Mesothelial cell of epicardium (in vitro differentiated cells): Measurements from ENCODE around the gene CCND1. TPM values are rescaled to one million over a fixed set of nuclear protein-coding genes. Genes with fewer than 3 reads are reported as not detected.

Experiments
- DNase-seq, 2 experiments: peaks; one replicate each; pipeline ENCODE4 v3.0.0; 2021; ENCODE audit warnings: low spot score in 2 of 2; ENCODE audit not compliant: unreplicated experiment in 2 of 2
- H3K27ac Mint-ChIP-seq: 2 replicates; pipeline ENCODE4 v1.8.0; 2021; ENCODE audit warnings: mixed read lengths
- H3K27me3 Mint-ChIP-seq: 2 replicates; pipeline ENCODE4 v1.8.0; 2021; ENCODE audit warnings: low read depth, mixed read lengths
- H3K36me3 Mint-ChIP-seq: 2 replicates; pipeline ENCODE4 v1.8.0; 2021; ENCODE audit warnings: mixed read lengths
- H3K4me1 Mint-ChIP-seq: 2 replicates; pipeline ENCODE4 v1.8.0; 2021; ENCODE audit warnings: mixed read lengths
- H3K4me3 Mint-ChIP-seq: 2 replicates; pipeline ENCODE4 v1.8.0; 2021; ENCODE audit warnings: mild to moderate bottlenecking, moderate library complexity, mixed read lengths
- H3K9me3 Mint-ChIP-seq: 2 replicates; pipeline ENCODE4 v1.8.0; 2021; ENCODE audit warnings: mixed read lengths
- CTCF ChIP-seq: fragments of 200-600 bp; sonication (generic); IDR thresholded peaks from one replicate; pipeline ENCODE4 v1.5.0; 2021; ENCODE audit warnings: antibody characterized with exemption; ENCODE audit not compliant: unreplicated experiment
- total RNA-seq: library from RNA; stranded (reverse); gene quantifications from 3 replicates; pipeline ENCODE4 v1.2.1, GENCODE V29; 2021

CCND1 gene
- total RNA-seq, 1 donor from 2014 or later = 224 TPM

GRCh38 chr11:69667619-69668604, 27.0 kb downstream of the CCND1 start:
- Mint-ChIP-seq H3K9me3 (no peaks in the 10 kb centered on the region), H3K4me1 (peaks cover 5% of the 10 kb centered on the region), H3K27ac (no peak overlapping the region), H3K36me3 (peaks cover 24% of the 10 kb centered on the region), H3K4me3 (no peak overlapping the region), H3K27me3 (no peaks in the 10 kb centered on the region)
- TF ChIP-seq CTCF = no peak
- DNase-seq = no peak

GRCh38 chr11:69669486-69669885, 28.5 kb downstream of the CCND1 start:
- Mint-ChIP-seq H3K9me3 (no peaks in the 10 kb centered on the region), H3K27me3 (no peaks in the 10 kb centered on the region), H3K4me3 (no peak overlapping the region), H3K4me1 (peaks cover 15% of the 10 kb centered on the region), H3K36me3 (peaks cover 18% of the 10 kb centered on the region), H3K27ac (no peak overlapping the region)
- TF ChIP-seq CTCF = no peak
- no peak for DNase-seq

- Mint-ChIP-seq H3K4me3 (no peak overlapping the region), H3K27me3 (no peaks in the 10 kb centered on the region), H3K27ac (peak overlapping the region; percentile 25), H3K9me3 (no peaks in the 10 kb centered on the region), H3K36me3 (peaks cover 18% of the 10 kb centered on the region), H3K4me1 (peaks cover 20% of the 10 kb centered on the region)
- DNase-seq = peak; percentile 56 to 83
- TF ChIP-seq CTCF = peak; percentile 91
These were observed 29.3 kb downstream of the CCND1 start for GRCh38 chr11:69670158-69670845.

GRCh38 chr11:69671734-69672465, 30.9 kb downstream of the CCND1 start:
- no peak for TF ChIP-seq CTCF
- H3K27ac Mint-ChIP-seq = no peak overlapping the region
- no peak for DNase-seq
- H3K27me3 Mint-ChIP-seq = no peaks in the 10 kb centered on the region
- H3K4me1 Mint-ChIP-seq = peaks cover 23% of the 10 kb centered on the region
- peaks cover 18% of the 10 kb centered on the region for H3K36me3 Mint-ChIP-seq
- no peak overlapping the region for H3K4me3 Mint-ChIP-seq
- H3K9me3 Mint-ChIP-seq = no peaks in the 10 kb centered on the region

- peak overlapping the region; percentile 93 for H3K4me3 Mint-ChIP-seq
- peaks cover 3% of the 10 kb centered on the region for H3K27me3 Mint-ChIP-seq
- peaks cover 11% of the 10 kb centered on the region for H3K36me3 Mint-ChIP-seq
- TF ChIP-seq CTCF = no peak
- peaks cover 23% of the 10 kb centered on the region for H3K4me1 Mint-ChIP-seq
- H3K27ac Mint-ChIP-seq = peak overlapping the region; percentile 79
- DNase-seq = no peak
- H3K9me3 Mint-ChIP-seq = no peaks in the 10 kb centered on the region
These were observed 33.4 kb downstream of the CCND1 start for GRCh38 chr11:69674267-69674885.
